ENCODE data around the gene C2orf92. TPM values are rescaled to one million over a fixed set of nuclear protein-coding genes. Genes with fewer than 3 reads are reported as not detected.
A peak's percentile ranks its signal among the peaks of the same experiment; 100 is the strongest.
"Not testable (repeated sequence)": the region's sequence is repeated elsewhere in the genome, so short reads cannot be mapped to it uniquely, and the experiment has no call there.

C2orf92 gene
- total RNA-seq, 2 experiments from 2014 or later, result 7.3 to 8.4 TPM

- Mint-ChIP-seq H3K36me3 (no peaks in the 10 kb centered on the region), H3K4me3 (no peak overlapping the region), H3K9me3 (ENCODE audit: low read depth) (no peaks in the 10 kb centered on the region), H3K27ac (no peak overlapping the region), H3K27me3 (peaks cover 11% of the 10 kb centered on the region), H3K4me1 (peaks cover 29% of the 10 kb centered on the region)
- DNase-seq (no peak), ATAC-seq (no peak)
- CTCF ChIA-PET, result interaction anchor here (0.9 to 1.6 kb wide), 3 partner anchors 20 to 31 kb away, joined by 3 to 6 read pairs (median 4); no protein-coding TSS in a partner anchor
Observed at GRCh38 chr2:97678298-97678697, 8.8 kb downstream of the C2orf92 start.

GRCh38 chr2:97687235-97687634 lies 17.7 kb downstream of the C2orf92 start:
- not testable (repeated sequence) for H3K27ac Mint-ChIP-seq; H3K36me3 Mint-ChIP-seq; H3K4me3 Mint-ChIP-seq; H3K9me3 Mint-ChIP-seq (ENCODE audit: low read depth); DNase-seq; ATAC-seq; H3K27me3 Mint-ChIP-seq
- CTCF ChIA-PET, result interaction anchor here (1.6 to 2.9 kb wide), 3 partner anchors 11 to 96 kb away, joined by 5 to 24 read pairs (median 7); partner anchors contain the start of gene ACTR1B
- peaks cover 17% of the 10 kb centered on the region for H3K4me1 Mint-ChIP-seq

GRCh38 chr2:97688062-97688827 lies 18.7 kb downstream of the C2orf92 start:
- DNase-seq, result no peak
- H3K4me1 Mint-ChIP-seq, result peaks cover 17% of the 10 kb centered on the region
- H3K9me3 Mint-ChIP-seq (ENCODE audit: low read depth), result no peaks in the 10 kb centered on the region
- H3K4me3 Mint-ChIP-seq, result no peak overlapping the region
- peak; percentile 90 for ATAC-seq
- CTCF ChIA-PET, result interaction anchor here (1.2 to 2.9 kb wide), 4 partner anchors 10 to 98 kb away, joined by 3 to 24 read pairs (median 6); partner anchors contain the start of gene ACTR1B
- H3K27me3 Mint-ChIP-seq, result no peaks in the 10 kb centered on the region
- no peaks in the 10 kb centered on the region for H3K36me3 Mint-ChIP-seq
- peak overlapping the region; percentile 44 for H3K27ac Mint-ChIP-seq

- peaks cover 15% of the 10 kb centered on the region for H3K4me1 Mint-ChIP-seq
- no peaks in the 10 kb centered on the region for H3K27me3 Mint-ChIP-seq
- CTCF ChIA-PET, result interaction anchor here (1.2 to 1.6 kb wide), 2 partner anchors 9 to 101 kb away, joined by 3 to 5 read pairs; no protein-coding TSS in a partner anchor
Observed at GRCh38 chr2:97691166-97691565, 21.7 kb downstream of the C2orf92 start.

GRCh38 chr2:97693476-97693875 lies 24.0 kb downstream of the C2orf92 start:
- DNase-seq, result no peak
- Mint-ChIP-seq H3K36me3 (no peaks in the 10 kb centered on the region), H3K27me3 (peaks cover 4% of the 10 kb centered on the region), H3K9me3 (ENCODE audit: low read depth) (no peaks in the 10 kb centered on the region), H3K4me1 (peaks cover 13% of the 10 kb centered on the region), H3K4me3 (no peak overlapping the region), H3K27ac (no peak overlapping the region)
- ATAC-seq, result no peak
- CTCF ChIA-PET, result no interaction called here

More at GRCh38 chr2:97691166-97691565, 21.7 kb downstream of the C2orf92 start:
- no peak overlapping the region for H3K27ac Mint-ChIP-seq
- DNase-seq, result no peak
- H3K4me3 Mint-ChIP-seq, result no peak overlapping the region
- ATAC-seq, result no peak
- no peaks in the 10 kb centered on the region for H3K36me3 Mint-ChIP-seq
- no peaks in the 10 kb centered on the region for H3K9me3 Mint-ChIP-seq (ENCODE audit: low read depth)

DNA sequence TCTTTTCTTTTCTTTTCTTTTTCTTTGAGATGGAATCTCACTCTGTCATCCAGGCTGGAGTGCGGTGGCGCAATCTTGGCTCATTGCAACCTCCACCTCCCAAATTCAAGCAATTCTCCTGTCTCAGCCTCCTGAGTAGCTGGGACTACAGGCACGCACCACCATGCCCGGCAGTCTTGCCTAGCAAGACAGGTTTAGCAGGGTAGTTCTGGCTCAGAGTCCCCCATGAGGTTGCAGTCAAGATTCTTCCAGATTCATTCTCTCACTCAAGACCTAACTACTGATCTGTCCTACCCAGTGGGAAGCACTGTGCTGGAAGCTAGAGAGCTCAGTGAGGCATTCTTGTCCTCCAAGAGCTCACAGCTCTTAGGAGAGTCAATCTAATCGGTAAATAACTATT lies 26.2 kb downstream of the C2orf92 start:
- ATAC-seq, result no peak
- Mint-ChIP-seq H3K4me1 (peaks cover 11% of the 10 kb centered on the region), H3K36me3 (no peaks in the 10 kb centered on the region), H3K27ac (no peak overlapping the region), H3K27me3 (peaks cover 4% of the 10 kb centered on the region), H3K9me3 (ENCODE audit: low read depth) (no peaks in the 10 kb centered on the region), H3K4me3 (no peak overlapping the region)
- DNase-seq, result no peak
- CTCF ChIA-PET, result interaction anchor here (0.9 to 24.7 kb wide), 9 partner anchors 8 to 105 kb away, joined by 3 to 621 read pairs (median 24); partner anchors contain the start of genes ACTR1B, ANKRD36B, COX5B and ZAP70

- peaks cover 4% of the 10 kb centered on the region for H3K27me3 Mint-ChIP-seq
- H3K4me3 Mint-ChIP-seq, result peak overlapping the region; percentile 13
- DNase-seq (peak; percentile 94), ATAC-seq (peak; percentile 95)
- peak overlapping the region; percentile 7 for H3K27ac Mint-ChIP-seq
- H3K36me3 Mint-ChIP-seq, result no peaks in the 10 kb centered on the region
- no peaks in the 10 kb centered on the region for H3K9me3 Mint-ChIP-seq (ENCODE audit: low read depth)
- H3K4me1 Mint-ChIP-seq, result peaks cover 11% of the 10 kb centered on the region
- CTCF ChIA-PET, result interaction anchor here (0.9 to 24.7 kb wide), 18 partner anchors 10 to 687 kb away, joined by 3 to 621 read pairs (median 8); partner anchors contain the start of genes ACTR1B, ANKRD36B, C2orf92 and COX5B
Observed at GRCh38 chr2:97697252-97698235, 28.0 kb downstream of the C2orf92 start.

- Mint-ChIP-seq H3K27ac (no peak overlapping the region), H3K9me3 (ENCODE audit: low read depth) (no peaks in the 10 kb centered on the region), H3K4me3 (no peak overlapping the region), H3K4me1 (peaks cover 11% of the 10 kb centered on the region), H3K36me3 (no peaks in the 10 kb centered on the region), H3K27me3 (peaks cover 4% of the 10 kb centered on the region)
- DNase-seq (no peak), ATAC-seq (no peak)
- CTCF ChIA-PET, result interaction anchor here (0.9 to 24.7 kb wide), 15 partner anchors 11 to 687 kb away, joined by 3 to 621 read pairs (median 9); partner anchors contain the start of genes ACTR1B, ANKRD36B, C2orf92 and COX5B
Observed at GRCh38 chr2:97698530-97698929, 29.0 kb downstream of the C2orf92 start.

- no peak overlapping the region for H3K27ac Mint-ChIP-seq
- no peak overlapping the region for H3K4me3 Mint-ChIP-seq
- H3K36me3 Mint-ChIP-seq, result no peaks in the 10 kb centered on the region
- no peaks in the 10 kb centered on the region for H3K9me3 Mint-ChIP-seq (ENCODE audit: low read depth)
- H3K4me1 Mint-ChIP-seq, result peaks cover 11% of the 10 kb centered on the region
- H3K27me3 Mint-ChIP-seq, result peaks cover 4% of the 10 kb centered on the region
- ATAC-seq (peak; percentile 83), DNase-seq (peak; percentile 82)
- CTCF ChIA-PET, result interaction anchor here (0.7 to 24.7 kb wide), 27 partner anchors 9 to 688 kb away, joined by 3 to 621 read pairs (median 4); partner anchors contain the start of genes ACTR1B, ANKRD36B, COX5B and ZAP70
Observed at GRCh38 chr2:97699765-97700444, 30.4 kb downstream of the C2orf92 start.

DNA sequence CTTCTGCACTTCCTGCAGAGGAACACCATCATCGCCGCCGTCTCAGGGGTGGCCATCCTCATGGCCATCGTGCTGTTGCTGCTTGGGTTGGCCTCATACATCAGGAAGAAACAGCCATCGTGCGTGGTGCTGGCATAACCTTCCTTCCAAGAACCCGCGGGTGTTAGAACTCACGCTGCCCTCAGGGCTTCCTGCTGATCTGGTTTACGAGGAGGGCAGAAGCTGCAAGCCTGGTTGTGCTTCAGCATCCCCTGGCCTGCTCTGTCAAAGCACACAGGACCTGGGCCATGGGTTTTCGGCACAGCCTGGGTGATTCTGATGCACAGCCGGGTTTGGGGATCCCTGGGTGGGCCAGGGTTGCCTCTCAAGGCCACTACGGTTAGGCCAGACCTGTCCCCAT lies 31.7 kb downstream of the C2orf92 start:
- H3K27ac Mint-ChIP-seq, result no peak overlapping the region
- H3K27me3 Mint-ChIP-seq, result peaks cover 4% of the 10 kb centered on the region
- CTCF ChIA-PET, result interaction anchor here (1.0 to 24.7 kb wide), 7 partner anchors 11 to 684 kb away, joined by 3 to 621 read pairs (median 7); partner anchors contain the start of gene ZAP70
- H3K4me1 Mint-ChIP-seq, result peaks cover 11% of the 10 kb centered on the region
- DNase-seq (no peak), ATAC-seq (no peak)
- H3K36me3 Mint-ChIP-seq, result no peaks in the 10 kb centered on the region
- H3K9me3 Mint-ChIP-seq (ENCODE audit: low read depth), result no peaks in the 10 kb centered on the region
- no peak overlapping the region for H3K4me3 Mint-ChIP-seq

- Mint-ChIP-seq H3K4me1 (peaks cover 9% of the 10 kb centered on the region), H3K4me3 (no peak overlapping the region), H3K9me3 (ENCODE audit: low read depth) (no peaks in the 10 kb centered on the region), H3K27ac (no peak overlapping the region), H3K27me3 (peaks cover 4% of the 10 kb centered on the region), H3K36me3 (no peaks in the 10 kb centered on the region)
- CTCF ChIA-PET, result interaction anchor here (1.1 to 24.7 kb wide), 4 partner anchors 10 to 112 kb away, joined by 4 to 621 read pairs (median 109); partner anchors contain the start of gene ZAP70
- DNase-seq, result no peak
- no peak for ATAC-seq
Observed at GRCh38 chr2:97701851-97702465, 32.4 kb downstream of the C2orf92 start.
